ENCODE results near the gene KAZN.

The KAZN gene

DNA sequence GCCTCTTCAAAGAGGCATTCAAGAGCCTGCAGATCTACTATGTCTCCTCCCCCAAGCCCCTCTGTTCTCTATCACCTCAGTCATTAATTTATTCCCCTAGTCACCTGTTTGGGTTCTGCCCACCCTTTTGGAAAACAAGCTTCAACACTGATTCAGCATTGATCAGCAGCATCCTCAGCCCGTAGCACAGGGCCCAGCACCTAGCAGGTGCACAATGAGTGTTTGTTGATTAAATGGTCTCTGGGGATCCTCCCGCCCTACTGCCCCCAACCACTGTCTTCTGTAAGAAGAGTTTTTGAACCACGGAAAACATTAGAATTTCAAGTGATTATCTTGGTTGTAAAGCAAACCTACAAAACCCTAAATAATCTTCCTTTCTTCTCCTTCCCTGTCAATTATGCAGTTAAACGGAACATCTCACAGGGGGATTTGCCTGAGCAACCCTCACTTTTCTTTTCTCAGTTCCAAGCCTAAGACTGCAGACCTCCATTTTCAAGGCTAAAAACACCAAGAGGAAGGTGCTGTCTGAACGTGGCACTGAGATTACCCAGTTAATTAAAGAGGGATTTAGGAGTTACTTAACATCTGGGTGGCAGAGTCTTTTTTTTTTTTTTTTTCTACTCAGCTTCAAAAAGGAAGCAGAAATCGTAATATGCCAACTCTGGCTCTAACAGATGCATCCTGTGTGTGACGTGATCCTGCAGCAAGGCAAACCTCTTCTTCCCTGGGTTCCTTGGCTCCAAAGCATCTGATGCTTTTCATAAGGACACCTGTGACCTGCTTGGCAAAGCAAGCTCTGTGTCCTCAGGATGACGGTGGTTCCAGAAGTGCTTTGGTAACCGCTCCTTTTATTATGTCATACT is 163.0 kb downstream of the KAZN start:
- DNase-seq (ENCODE audit: low read depth) = no peak
- TF ChIP-seq, protein P1, sequence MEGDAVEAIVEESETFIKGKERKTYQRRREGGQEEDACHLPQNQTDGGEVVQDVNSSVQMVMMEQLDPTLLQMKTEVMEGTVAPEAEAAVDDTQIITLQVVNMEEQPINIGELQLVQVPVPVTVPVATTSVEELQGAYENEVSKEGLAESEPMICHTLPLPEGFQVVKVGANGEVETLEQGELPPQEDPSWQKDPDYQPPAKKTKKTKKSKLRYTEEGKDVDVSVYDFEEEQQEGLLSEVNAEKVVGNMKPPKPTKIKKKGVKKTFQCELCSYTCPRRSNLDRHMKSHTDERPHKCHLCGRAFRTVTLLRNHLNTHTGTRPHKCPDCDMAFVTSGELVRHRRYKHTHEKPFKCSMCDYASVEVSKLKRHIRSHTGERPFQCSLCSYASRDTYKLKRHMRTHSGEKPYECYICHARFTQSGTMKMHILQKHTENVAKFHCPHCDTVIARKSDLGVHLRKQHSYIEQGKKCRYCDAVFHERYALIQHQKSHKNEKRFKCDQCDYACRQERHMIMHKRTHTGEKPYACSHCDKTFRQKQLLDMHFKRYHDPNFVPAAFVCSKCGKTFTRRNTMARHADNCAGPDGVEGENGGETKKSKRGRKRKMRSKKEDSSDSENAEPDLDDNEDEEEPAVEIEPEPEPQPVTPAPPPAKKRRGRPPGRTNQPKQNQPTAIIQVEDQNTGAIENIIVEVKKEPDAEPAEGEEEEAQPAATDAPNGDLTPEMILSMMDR (IDR thresholded peaks at IDR 0.05; ENCODE audit: low read depth, low read length, missing control alignments) = no peak
- no peak overlapping the region for H3K4me3 ChIP-seq (ENCODE audit: low read depth, low read length)

- TF ChIP-seq, protein P1 (IDR thresholded peaks at IDR 0.05; ENCODE audit: low read depth, low read length, missing control alignments) = no peak
- DNase-seq (ENCODE audit: low read depth) = no peak
- H3K4me3 ChIP-seq (ENCODE audit: low read depth, low read length) = no peak overlapping the region
Measured at GRCh38 chr1:14763977-14764376, 165.5 kb downstream of the KAZN start.

DNA sequence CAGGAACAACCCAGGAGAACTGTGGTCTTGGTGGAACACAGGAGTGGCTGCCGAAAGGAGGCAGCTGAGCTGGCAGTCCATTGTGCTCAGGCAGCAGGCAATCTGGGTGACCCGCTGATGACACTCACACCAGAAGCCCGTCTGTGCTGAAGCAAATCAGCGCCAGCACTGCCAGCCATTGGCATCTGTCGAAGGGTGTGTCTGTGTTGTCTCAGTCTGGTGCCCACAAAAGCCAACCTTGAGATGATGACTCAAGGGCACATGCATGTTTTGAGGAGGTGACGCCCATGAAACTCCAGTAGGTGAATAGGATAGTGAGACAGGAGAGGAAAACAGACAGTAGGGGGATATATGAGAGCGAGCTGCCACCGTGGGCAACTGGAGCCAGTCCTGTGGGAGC is 167.3 kb downstream of the KAZN start:
- DNase-seq (ENCODE audit: low read depth) = no peak
- TF ChIP-seq, protein P1 (IDR thresholded peaks at IDR 0.05; ENCODE audit: low read depth, low read length, missing control alignments) = no peak
- H3K4me3 ChIP-seq (ENCODE audit: low read depth, low read length) = no peak overlapping the region

GRCh38 chr1:14767075-14767474 is 168.6 kb downstream of the KAZN start:
- no peak overlapping the region for H3K4me3 ChIP-seq (ENCODE audit: low read depth, low read length)
- TF ChIP-seq, protein P1 (IDR thresholded peaks at IDR 0.05; ENCODE audit: low read depth, low read length, missing control alignments) = no peak
- no peak for DNase-seq (ENCODE audit: low read depth)

- no peak for DNase-seq (ENCODE audit: low read depth)
Measured at GRCh38 chr1:14768582-14769304, 170.3 kb downstream of the KAZN start.

DNA sequence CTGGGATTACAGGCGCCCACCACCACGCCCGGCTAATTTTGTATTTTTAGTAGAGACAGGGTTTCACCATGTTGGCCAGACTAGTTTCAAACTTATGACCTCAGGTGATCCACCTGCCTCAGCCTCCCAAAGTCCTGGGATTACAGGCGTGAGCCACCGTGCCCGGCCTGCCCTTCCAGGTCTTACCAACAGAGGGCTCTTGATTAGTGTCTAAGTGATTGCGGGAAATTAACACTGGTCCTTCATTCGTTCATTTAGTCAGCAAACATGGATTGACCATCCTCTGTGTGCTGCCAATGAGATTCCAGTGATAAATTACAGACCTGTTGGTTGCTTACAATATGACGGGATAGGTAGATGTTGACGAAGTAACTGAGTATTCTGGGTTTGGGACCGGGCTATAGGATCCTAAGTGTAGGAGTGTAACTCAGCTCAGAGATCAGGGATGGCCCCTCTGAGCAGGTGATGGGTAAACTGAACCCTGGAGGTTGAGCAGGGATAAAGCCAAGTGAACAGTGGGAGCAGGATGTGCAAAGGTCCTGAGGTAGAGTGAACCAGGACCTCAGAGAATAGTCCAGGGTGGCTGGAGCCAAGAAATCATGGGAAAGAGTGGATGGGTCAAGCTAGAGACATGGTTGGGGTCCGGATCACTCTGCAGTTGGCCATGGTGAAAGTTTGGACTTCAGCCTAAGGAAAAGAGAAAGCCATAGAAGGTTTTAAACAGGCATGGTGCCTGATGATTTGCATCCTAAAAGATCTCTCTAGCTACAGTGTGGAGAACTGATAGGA is 171.2 kb downstream of the KAZN start:
- no peak for DNase-seq (ENCODE audit: low read depth)
- TF ChIP-seq, protein P1 (IDR thresholded peaks at IDR 0.05; ENCODE audit: low read depth, low read length, missing control alignments) = peak; percentile 25
- H3K4me3 ChIP-seq (ENCODE audit: low read depth, low read length) = no peak overlapping the region

More at GRCh38 chr1:14768582-14769304, 170.3 kb downstream of the KAZN start:
- H3K4me3 ChIP-seq (ENCODE audit: low read depth, low read length) = no peak overlapping the region
- TF ChIP-seq, protein P1 (IDR thresholded peaks at IDR 0.05; ENCODE audit: low read depth, low read length, missing control alignments) = no peak

Measured in GM12864 (cell line).